GM19328 (cell line): ENCODE results near the gene GRXCR2.
"Not testable (repeated sequence)": the region's sequence is repeated elsewhere in the genome, so short reads cannot be mapped to it uniquely, and the experiment has no call there.

Experiments
- ATAC-seq: cut with Tn5 transposase; IDR thresholded peaks from one replicate; pipeline ENCODE4 v1.9.1; 2021; ENCODE audit warnings: mild to moderate bottlenecking, moderate library complexity; ENCODE audit not compliant: unreplicated experiment

The GRXCR2 gene

DNA sequence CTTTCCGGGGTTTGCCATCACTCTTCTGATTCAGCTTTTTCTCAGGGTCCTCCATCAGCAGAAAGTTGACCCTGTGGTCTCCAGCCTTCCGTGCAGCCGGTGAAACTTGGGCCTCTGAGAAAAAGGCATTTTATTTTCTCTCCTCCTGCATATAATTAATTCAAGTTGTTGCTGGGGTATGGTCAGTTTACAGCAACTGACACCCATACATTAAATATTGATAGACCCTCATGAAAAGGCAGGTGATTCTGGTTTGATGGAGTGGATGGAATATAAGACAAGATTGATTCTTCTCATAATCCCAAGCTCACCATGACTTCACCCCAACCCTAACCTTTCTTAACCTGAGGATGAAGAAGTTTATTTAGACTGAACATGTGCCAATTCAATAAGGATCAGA, at the start of gene GRXCR2:
Gene GRXCR2, minus strand, starts transcription at position 101 of the 400 bp plus-strand sequence. Its CDS starts 46 bp downstream, at position 55.
- ATAC-seq: no peak

DNA sequence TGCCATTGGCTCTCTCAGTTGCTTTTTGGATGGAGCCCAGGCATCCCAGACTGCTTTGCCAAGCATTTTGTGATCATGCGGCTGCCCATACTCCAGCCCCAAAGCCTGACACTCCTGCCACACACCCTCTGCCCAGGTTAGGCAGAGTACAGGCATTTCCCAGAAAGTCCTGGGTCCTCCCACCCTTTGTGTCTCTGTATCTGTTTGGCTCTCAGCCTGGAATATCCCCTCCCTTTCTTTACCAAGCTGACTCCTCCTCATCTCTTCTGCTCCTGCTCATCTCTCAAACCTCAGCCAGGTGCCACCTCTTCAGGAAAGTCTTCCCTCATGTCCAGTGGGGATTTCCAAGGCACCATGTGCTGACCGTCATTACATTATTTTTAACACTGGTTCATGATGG, 49.2 kb upstream of the GRXCR2 start:
- ATAC-seq: no peak

DNA sequence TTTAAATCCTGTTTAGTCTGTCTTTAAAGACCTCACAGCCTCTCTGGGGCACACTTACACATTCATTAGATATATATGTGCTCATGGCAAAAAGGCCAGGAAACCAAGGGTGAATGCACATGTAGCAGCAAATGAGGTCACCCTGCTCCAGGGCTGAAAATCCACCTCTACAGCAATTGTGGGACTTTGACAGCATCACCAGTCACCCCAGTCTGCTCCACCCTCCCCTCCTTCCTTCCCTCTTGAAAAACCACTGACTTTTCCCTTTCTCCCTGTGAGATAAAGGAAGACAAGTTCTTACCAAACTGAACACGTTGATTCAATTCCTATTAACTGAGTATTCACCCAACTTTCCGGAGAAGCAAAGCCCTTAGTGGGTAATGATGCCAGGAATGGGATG, 48.4 kb upstream of the GRXCR2 start:
- no peak for ATAC-seq

DNA sequence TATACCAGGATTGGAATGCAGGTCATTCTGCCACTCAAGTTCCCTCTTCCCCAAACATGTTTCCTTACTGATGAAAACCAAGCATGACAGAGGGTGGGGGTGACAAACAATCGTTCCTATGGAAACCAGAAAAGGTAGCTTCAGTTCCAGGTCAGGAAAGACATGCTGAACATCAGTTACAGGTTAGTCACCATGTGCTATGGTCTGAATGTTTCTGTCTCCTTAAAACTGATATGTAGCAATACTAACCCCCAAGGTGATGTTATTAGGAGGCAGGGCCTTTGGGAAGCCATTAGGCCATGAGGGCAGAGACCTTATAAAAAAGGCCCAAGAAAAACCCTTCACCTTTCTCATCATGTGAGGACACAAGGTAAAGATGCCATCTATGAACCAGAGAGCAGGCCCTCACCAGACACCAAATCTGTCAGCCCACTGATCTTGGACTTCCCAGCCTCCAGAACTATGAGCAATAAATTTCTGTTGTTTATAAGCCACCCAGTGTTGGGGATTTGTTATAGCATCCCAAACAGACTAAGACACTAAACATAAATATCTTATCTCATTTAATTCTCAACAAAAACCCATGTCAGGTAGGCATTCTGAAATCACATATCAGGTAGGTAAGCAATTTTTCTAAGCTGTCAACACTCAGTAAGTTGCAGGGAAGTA, 47.9 kb upstream of the GRXCR2 start:
- no peak for ATAC-seq

DNA sequence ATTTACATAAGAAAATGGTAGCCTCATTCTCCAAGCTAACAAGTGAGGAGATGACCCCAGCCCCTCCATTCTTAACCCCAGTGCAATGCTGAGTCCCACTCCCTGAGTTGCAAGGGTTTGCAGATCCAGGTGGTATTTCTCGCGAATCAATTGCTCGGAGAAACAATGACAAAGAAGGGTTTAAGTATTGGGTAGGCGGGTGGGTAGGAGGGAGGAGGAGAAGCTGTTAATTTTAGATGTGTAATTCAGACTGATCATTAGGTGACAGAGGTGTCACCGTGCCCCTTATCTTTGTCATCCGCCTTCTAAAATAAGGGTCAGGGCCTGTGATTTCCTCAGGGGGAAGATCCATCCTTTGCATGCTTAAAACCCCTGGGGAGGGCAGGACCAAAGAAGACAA, 46.6 kb upstream of the GRXCR2 start:
- ATAC-seq: no peak

- ATAC-seq: no peak
Measured at GRCh38 chr5:145918397-145918796, 45.6 kb upstream of the GRXCR2 start.

DNA sequence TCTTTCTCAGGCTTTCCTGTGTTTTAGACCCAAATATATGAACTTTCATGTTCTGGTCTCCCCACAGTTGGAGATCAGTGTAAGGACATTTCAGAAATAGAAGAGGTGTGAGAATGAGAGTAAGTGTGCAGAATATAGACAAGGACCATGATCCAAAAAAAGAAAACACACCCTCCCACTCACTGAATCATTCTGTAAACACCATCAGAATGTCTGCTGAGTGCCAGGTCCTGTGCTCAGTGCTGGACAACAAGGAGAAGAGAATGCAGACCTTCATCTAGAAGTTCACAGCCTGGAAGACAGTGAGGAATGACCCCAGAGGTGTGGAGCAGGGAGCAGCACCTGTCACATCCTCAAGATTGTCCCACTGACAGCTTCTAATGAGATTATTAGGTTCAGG, 44.5 kb upstream of the GRXCR2 start:
- ATAC-seq: no peak

- ATAC-seq: no peak
Measured at GRCh38 chr5:145915970-145916638, 43.3 kb upstream of the GRXCR2 start.

DNA sequence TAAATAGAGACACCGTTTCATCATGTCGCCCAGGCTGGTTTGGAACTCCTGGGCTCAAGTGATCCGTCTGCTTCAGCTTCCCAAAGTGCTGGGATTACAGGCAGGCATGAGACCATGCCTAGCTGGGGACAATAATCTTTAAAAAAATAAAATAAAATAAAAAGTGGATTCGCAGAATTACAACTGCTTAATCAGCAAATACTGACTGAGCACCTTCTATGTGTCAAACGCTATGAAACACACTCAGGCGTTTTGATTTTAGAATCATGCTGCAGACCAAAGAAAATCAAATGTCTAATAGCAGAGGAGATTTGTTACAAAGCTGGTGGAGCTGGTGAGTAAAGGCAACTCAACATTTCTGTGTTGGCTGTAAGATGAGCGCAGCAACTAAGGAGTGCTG, 40.9 kb upstream of the GRXCR2 start:
- no peak for ATAC-seq

DNA sequence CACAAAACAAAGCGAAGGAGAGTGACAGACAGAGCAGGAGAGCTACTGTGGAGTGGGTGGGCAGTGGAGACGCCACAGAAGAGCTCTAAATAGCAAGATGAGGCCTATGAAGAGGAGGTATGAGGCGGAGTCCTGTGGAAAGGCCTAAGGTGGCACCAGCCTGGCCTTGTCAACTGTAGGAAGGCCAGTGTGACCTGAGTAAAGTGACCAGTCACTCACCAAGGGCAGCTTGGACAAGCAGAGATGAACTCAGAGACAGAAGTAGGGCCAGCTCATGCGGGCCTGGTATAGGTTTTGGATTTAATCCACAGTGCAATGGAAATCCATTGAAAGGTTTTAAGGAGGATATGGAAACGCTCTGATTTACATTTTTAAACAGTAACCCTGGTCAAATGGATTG, 39.8 kb upstream of the GRXCR2 start:
- no peak for ATAC-seq

DNA sequence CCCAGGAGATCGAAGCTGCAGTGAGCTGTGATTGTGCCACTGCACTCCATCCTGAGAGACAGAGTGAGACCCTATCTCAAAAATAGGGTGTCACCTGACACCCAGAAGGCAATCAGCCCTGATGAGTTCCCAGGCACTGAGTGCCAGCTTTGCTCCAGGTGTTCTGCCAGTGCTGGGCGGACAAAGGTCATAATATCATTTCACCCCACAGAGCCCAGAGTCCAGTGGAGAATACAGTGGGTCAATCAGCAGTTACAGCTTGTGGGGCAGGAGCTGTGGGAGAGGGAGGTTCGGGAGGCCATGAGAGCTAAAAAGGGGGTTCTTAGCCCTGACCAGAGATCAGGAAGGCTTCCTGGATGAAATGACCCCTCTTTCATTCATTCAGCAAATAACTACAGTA, 39.2 kb upstream of the GRXCR2 start:
- ATAC-seq: no peak

- ATAC-seq: no peak
Measured at GRCh38 chr5:145911164-145911563, 38.4 kb upstream of the GRXCR2 start.

- no peak for ATAC-seq
Measured at GRCh38 chr5:145908206-145908960, 35.6 kb upstream of the GRXCR2 start.

GRCh38 chr5:145906401-145906800, 33.6 kb upstream of the GRXCR2 start:
- ATAC-seq: no peak

DNA sequence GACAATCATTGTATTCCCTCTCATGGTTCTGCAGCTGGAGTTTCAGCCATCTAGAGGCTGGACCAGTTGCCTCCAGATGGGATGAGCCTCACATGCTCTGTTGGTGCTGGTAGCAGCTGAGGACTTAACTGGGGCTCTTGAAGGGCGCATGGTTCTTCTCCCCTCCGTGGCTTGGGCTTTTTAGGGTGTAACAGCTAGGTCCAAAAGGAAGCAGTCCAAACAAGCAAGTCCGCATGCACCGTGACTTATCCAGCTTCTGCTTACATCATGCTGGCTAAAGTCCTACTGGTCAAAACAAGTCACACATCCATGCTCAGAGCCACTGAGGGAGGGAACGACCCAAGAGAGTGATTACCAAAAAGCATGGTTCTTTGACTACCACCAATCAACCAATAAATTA, 31.9 kb upstream of the GRXCR2 start:
- no peak for ATAC-seq

GRCh38 chr5:145903867-145904266, 31.1 kb upstream of the GRXCR2 start:
- ATAC-seq: no peak

- ATAC-seq: no peak
Measured at GRCh38 chr5:145903113-145903512, 30.3 kb upstream of the GRXCR2 start.

- no peak for ATAC-seq
Measured at GRCh38 chr5:145902421-145902820, 29.6 kb upstream of the GRXCR2 start.

DNA sequence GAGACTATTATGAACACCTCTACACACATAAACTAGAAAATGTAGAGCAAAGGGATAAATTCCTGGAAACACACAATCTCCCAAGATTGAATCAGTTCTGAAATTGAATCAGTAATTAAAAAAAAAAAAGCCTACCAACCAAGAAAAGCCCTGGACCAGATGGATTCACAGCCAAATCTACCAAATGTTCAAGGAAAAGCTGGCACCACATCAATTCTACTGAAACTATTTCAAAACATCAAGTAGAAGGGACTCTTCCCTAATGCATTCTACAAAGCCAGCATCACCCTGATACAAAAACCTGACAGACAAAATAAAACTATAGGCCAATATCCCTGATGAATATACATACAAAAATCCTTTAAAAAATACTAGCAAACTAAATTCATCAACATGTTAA, 25.4 kb upstream of the GRXCR2 start:
- ATAC-seq: no peak

- ATAC-seq: not testable (repeated sequence)
Measured at GRCh38 chr5:145891378-145891777, 18.6 kb upstream of the GRXCR2 start.

GRCh38 chr5:145889611-145890010, 16.8 kb upstream of the GRXCR2 start:
- no peak for ATAC-seq

- ATAC-seq: no peak
Measured at GRCh38 chr5:145887976-145888574, 15.3 kb upstream of the GRXCR2 start.
